NCI-H2107 treated with DMSO at 0.1 percent for 48 hours (cell line): ENCODE results near the gene CXCL6.
A peak's percentile ranks its signal among the peaks of the same experiment; 100 is the strongest.

Source experiments
- DNase-seq: peaks from one replicate; lab custom pipeline; 2025; ENCODE audit not compliant: unreplicated experiment; lab: John Stamatoyannopoulos, UW

Gene CXCL6

GRCh38 chr4:73836373-73837279, at the start of gene CXCL6:
Gene CXCL6 (plus strand): TSS chr4:73836678. CDS start chr4:73836751, 73 bp downstream.
- DNase-seq: no peak

- DNase-seq: no peak
Measured at GRCh38 chr4:73788411-73788810, 48.1 kb upstream of the CXCL6 start.

- DNase-seq: no peak
Measured at GRCh38 chr4:73798842-73799241, 37.6 kb upstream of the CXCL6 start.

- no peak for DNase-seq
Measured at GRCh38 chr4:73800206-73800605, 36.3 kb upstream of the CXCL6 start.

GRCh38 chr4:73801692-73802091, 34.8 kb upstream of the CXCL6 start:
- no peak for DNase-seq

- DNase-seq: no peak
Measured at GRCh38 chr4:73803213-73803612, 33.3 kb upstream of the CXCL6 start.

- no peak for DNase-seq
Measured at GRCh38 chr4:73810191-73810590, 26.3 kb upstream of the CXCL6 start.

GRCh38 chr4:73811841-73812240, 24.6 kb upstream of the CXCL6 start:
- DNase-seq: no peak

GRCh38 chr4:73814679-73815078, 21.8 kb upstream of the CXCL6 start:
- no peak for DNase-seq

GRCh38 chr4:73815145-73815544, 21.3 kb upstream of the CXCL6 start:
- peak; percentile 48 for DNase-seq

GRCh38 chr4:73816814-73817213, 19.7 kb upstream of the CXCL6 start:
- no peak for DNase-seq

- DNase-seq: no peak
Measured at GRCh38 chr4:73817341-73817740, 19.1 kb upstream of the CXCL6 start.

- no peak for DNase-seq
Measured at GRCh38 chr4:73821325-73821724, 15.2 kb upstream of the CXCL6 start.

GRCh38 chr4:73822389-73822788, 14.1 kb upstream of the CXCL6 start:
- no peak for DNase-seq

GRCh38 chr4:73822812-73823504, 13.5 kb upstream of the CXCL6 start:
- no peak for DNase-seq

GRCh38 chr4:73823760-73824159, 12.7 kb upstream of the CXCL6 start:
- DNase-seq: no peak

- no peak for DNase-seq
Measured at GRCh38 chr4:73828956-73829355, 7.5 kb upstream of the CXCL6 start.

- no peak for DNase-seq
Measured at GRCh38 chr4:73831569-73831968, 4.9 kb upstream of the CXCL6 start.

GRCh38 chr4:73832651-73833237, 3.7 kb upstream of the CXCL6 start:
- DNase-seq: no peak

- DNase-seq: no peak
Measured at GRCh38 chr4:73839071-73839470, 2.6 kb downstream of the CXCL6 start.

- DNase-seq: no peak
Measured at GRCh38 chr4:73839715-73840114, 3.2 kb downstream of the CXCL6 start.
